HEK293 (cell line): ENCODE data around the gene SAG.

Experiments used
- KLF7 ChIP-seq: fragments of 450-650 bp; formaldehyde crosslinking; IDR thresholded peaks from 2 replicates; pipeline ENCODE4 v1.5.1; 2016; ENCODE audit warnings: missing biosample characterization, missing genetic modification characterization, borderline replicate concordance
- PRDM1 ChIP-seq: fragments of 450-650 bp; formaldehyde crosslinking; IDR thresholded peaks from 2 replicates; pipeline ENCODE4; 2016; ENCODE audit warnings: missing biosample characterization, missing genetic modification characterization
- ZBTB8A ChIP-seq: fragments of 450-650 bp; formaldehyde crosslinking; IDR thresholded peaks from 2 replicates; pipeline ENCODE4 v1.5.1; 2016; ENCODE audit warnings: missing biosample characterization, missing genetic modification characterization
- ZNF112 ChIP-seq: fragments of 450-650 bp; formaldehyde crosslinking; IDR thresholded peaks from 2 replicates; pipeline ENCODE4 v1.5.0; 2017; ENCODE audit warnings: missing biosample characterization, missing genetic modification characterization
- ZNF114 ChIP-seq: fragments of 450-650 bp; formaldehyde crosslinking; IDR thresholded peaks from 2 replicates; pipeline ENCODE4 v1.5.0; 2017; ENCODE audit warnings: missing biosample characterization, missing genetic modification characterization
- ZNF121 ChIP-seq: fragments of 450-650 bp; formaldehyde crosslinking; IDR thresholded peaks from 2 replicates; pipeline ENCODE4 v1.5.1; 2016; ENCODE audit warnings: missing biosample characterization, missing genetic modification characterization
- ZNF274 ChIP-seq, 2 experiments: fragments of 200-500 bp in 1 of 2; fragments of 450-650 bp in 1 of 2; sonication (Bioruptor generic) in 1 of 2; formaldehyde crosslinking in 1 of 2; IDR thresholded peaks; 2 replicates each; pipeline versions ENCODE4 v1.5.1 to v1.6.1; 2014 to 2016; ENCODE audit warnings: borderline replicate concordance in 1 of 2, inconsistent platforms in 1 of 2, low read length in 1 of 2, missing biosample characterization in 1 of 2, missing genetic modification characterization in 1 of 2
- ZNF391 ChIP-seq: fragments of 450-650 bp; formaldehyde crosslinking; IDR thresholded peaks from 2 replicates; pipeline ENCODE4 v1.5.1; 2016; ENCODE audit warnings: low read depth, missing biosample characterization, missing genetic modification characterization, borderline replicate concordance
- ZNF830 ChIP-seq: fragments of 450-650 bp; IDR thresholded peaks from 2 replicates; pipeline ENCODE4 v1.5.0; 2018; ENCODE audit warnings: missing biosample characterization, missing genetic modification characterization, low read depth, mild to moderate bottlenecking, moderate library complexity
- TF ChIP-seq, protein P1 (sequence below): fragments of 450-650 bp; formaldehyde crosslinking; IDR thresholded peaks from 2 replicates; pipeline ENCODE4 v1.5.1; 2016; ENCODE audit warnings: missing biosample characterization, missing genetic modification characterization
- TF ChIP-seq, protein P2 (sequence below): fragments of 450-650 bp; formaldehyde crosslinking; IDR thresholded peaks from 2 replicates; pipeline ENCODE4 v1.5.1; 2016; ENCODE audit warnings: missing biosample characterization, missing genetic modification characterization, low read depth
- TF ChIP-seq, protein P3 (sequence below): fragments of 450-650 bp; formaldehyde crosslinking; IDR thresholded peaks from 2 replicates; pipeline ENCODE4 v1.5.1; 2016; ENCODE audit warnings: missing biosample characterization, missing genetic modification characterization
- TF ChIP-seq, protein P4 (sequence below): fragments of 450-650 bp; formaldehyde crosslinking; IDR thresholded peaks from 2 replicates; pipeline ENCODE4 v1.5.1; 2016; ENCODE audit warnings: missing biosample characterization, missing genetic modification characterization, borderline replicate concordance

DNA sequence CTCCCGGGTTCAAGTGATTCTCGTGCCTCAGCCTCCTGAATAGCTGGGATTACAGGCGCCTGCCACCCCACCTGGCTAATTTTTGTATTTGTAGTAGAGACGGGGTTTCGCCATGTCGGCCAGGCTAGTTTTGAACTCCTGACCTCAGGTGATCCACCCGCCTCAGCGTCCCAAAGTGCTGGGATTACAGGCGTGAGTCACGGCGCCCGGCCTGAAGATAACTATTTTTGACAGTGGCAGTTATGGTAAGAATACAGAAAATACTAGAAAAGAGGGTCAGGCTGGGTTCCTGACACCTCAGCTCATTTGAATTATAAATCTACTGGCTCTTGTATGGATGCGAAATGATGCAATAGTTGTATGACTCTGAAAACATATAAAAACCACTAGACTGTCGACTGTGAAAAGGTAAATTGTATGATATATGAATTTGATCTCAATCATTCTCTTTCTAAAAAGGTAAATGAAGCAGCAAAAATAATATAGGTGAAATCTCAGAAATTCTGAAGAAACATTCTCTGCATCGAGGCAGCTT is 35.6 kb downstream of the SAG start:
- TF ChIP-seq, protein P1, sequence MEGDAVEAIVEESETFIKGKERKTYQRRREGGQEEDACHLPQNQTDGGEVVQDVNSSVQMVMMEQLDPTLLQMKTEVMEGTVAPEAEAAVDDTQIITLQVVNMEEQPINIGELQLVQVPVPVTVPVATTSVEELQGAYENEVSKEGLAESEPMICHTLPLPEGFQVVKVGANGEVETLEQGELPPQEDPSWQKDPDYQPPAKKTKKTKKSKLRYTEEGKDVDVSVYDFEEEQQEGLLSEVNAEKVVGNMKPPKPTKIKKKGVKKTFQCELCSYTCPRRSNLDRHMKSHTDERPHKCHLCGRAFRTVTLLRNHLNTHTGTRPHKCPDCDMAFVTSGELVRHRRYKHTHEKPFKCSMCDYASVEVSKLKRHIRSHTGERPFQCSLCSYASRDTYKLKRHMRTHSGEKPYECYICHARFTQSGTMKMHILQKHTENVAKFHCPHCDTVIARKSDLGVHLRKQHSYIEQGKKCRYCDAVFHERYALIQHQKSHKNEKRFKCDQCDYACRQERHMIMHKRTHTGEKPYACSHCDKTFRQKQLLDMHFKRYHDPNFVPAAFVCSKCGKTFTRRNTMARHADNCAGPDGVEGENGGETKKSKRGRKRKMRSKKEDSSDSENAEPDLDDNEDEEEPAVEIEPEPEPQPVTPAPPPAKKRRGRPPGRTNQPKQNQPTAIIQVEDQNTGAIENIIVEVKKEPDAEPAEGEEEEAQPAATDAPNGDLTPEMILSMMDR (tag by site-specific recombination), result no peak
- TF ChIP-seq, protein P2, sequence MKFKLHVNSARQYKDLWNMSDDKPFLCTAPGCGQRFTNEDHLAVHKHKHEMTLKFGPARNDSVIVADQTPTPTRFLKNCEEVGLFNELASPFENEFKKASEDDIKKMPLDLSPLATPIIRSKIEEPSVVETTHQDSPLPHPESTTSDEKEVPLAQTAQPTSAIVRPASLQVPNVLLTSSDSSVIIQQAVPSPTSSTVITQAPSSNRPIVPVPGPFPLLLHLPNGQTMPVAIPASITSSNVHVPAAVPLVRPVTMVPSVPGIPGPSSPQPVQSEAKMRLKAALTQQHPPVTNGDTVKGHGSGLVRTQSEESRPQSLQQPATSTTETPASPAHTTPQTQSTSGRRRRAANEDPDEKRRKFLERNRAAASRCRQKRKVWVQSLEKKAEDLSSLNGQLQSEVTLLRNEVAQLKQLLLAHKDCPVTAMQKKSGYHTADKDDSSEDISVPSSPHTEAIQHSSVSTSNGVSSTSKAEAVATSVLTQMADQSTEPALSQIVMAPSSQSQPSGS, result no peak
- TF ChIP-seq KLF7 (no peak), ZBTB8A (tag by site-specific recombination) (no peak), PRDM1 (tag by site-specific recombination) (no peak), ZNF391 (tag by site-specific recombination) (no peak), ZNF830 (tag by site-specific recombination) (no peak), ZNF112 (no peak), ZNF114 (tag by site-specific recombination) (no peak), ZNF121 (tag by site-specific recombination) (no peak), ZNF274 (IDR thresholded peaks at IDR 0.05; ENCODE audit: low read length) (no peak), ZNF274 (tag by site-specific recombination; IDR thresholded peaks at IDR 0.05; ENCODE audit: borderline replicate concordance) (no peak)
- TF ChIP-seq, protein P3, sequence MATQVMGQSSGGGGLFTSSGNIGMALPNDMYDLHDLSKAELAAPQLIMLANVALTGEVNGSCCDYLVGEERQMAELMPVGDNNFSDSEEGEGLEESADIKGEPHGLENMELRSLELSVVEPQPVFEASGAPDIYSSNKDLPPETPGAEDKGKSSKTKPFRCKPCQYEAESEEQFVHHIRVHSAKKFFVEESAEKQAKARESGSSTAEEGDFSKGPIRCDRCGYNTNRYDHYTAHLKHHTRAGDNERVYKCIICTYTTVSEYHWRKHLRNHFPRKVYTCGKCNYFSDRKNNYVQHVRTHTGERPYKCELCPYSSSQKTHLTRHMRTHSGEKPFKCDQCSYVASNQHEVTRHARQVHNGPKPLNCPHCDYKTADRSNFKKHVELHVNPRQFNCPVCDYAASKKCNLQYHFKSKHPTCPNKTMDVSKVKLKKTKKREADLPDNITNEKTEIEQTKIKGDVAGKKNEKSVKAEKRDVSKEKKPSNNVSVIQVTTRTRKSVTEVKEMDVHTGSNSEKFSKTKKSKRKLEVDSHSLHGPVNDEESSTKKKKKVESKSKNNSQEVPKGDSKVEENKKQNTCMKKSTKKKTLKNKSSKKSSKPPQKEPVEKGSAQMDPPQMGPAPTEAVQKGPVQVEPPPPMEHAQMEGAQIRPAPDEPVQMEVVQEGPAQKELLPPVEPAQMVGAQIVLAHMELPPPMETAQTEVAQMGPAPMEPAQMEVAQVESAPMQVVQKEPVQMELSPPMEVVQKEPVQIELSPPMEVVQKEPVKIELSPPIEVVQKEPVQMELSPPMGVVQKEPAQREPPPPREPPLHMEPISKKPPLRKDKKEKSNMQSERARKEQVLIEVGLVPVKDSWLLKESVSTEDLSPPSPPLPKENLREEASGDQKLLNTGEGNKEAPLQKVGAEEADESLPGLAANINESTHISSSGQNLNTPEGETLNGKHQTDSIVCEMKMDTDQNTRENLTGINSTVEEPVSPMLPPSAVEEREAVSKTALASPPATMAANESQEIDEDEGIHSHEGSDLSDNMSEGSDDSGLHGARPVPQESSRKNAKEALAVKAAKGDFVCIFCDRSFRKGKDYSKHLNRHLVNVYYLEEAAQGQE (tag by site-specific recombination), result no peak
- TF ChIP-seq, protein P4, sequence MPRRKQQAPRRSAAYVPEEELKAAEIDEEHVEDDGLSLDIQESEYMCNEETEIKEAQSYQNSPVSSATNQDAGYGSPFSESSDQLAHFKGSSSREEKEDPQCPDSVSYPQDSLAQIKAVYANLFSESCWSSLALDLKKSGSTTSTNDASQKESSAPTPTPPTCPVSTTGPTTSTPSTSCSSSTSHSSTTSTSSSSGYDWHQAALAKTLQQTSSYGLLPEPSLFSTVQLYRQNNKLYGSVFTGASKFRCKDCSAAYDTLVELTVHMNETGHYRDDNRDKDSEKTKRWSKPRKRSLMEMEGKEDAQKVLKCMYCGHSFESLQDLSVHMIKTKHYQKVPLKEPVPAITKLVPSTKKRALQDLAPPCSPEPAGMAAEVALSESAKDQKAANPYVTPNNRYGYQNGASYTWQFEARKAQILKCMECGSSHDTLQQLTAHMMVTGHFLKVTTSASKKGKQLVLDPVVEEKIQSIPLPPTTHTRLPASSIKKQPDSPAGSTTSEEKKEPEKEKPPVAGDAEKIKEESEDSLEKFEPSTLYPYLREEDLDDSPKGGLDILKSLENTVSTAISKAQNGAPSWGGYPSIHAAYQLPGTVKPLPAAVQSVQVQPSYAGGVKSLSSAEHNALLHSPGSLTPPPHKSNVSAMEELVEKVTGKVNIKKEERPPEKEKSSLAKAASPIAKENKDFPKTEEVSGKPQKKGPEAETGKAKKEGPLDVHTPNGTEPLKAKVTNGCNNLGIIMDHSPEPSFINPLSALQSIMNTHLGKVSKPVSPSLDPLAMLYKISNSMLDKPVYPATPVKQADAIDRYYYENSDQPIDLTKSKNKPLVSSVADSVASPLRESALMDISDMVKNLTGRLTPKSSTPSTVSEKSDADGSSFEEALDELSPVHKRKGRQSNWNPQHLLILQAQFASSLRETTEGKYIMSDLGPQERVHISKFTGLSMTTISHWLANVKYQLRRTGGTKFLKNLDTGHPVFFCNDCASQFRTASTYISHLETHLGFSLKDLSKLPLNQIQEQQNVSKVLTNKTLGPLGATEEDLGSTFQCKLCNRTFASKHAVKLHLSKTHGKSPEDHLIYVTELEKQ, result no peak
